ENCODE measurements around the gene MASP2.

- TF ChIP-seq MAX (IDR thresholded peaks at IDR 0.05) (no peak), CTCF (IDR thresholded peaks at IDR 0.05) (no peak), RNF2 (IDR thresholded peaks at IDR 0.05; ENCODE audit: borderline replicate concordance, low read depth) (no peak), CHD2 (IDR thresholded peaks at IDR 0.05; ENCODE audit: low read length, partially characterized antibody) (no peak), EHMT2 (IDR thresholded peaks at IDR 0.05; ENCODE audit: low read depth) (no peak), PHF8 (IDR thresholded peaks at IDR 0.05; ENCODE audit: borderline replicate concordance, low read depth) (no peak), CBX8 (IDR thresholded peaks at IDR 0.05) (no peak), MAFK (IDR thresholded peaks at IDR 0.05; ENCODE audit: partially characterized antibody) (no peak), RAD21 (conservative IDR thresholded peaks at IDR 0.05 in 1 of 2, IDR thresholded peaks at IDR 0.05 in 1 of 2) (no peak), NFE2L2 (conservative IDR thresholded peaks at IDR 0.05; ENCODE audit: low read length) (no peak), MAZ (IDR thresholded peaks at IDR 0.05; ENCODE audit: borderline replicate concordance, low read depth, low read length) (no peak), MYC (IDR thresholded peaks at IDR 0.05; ENCODE audit: borderline replicate concordance, low read length) (no peak)
Observed at GRCh38 chr1:11055676-11056075, 8.6 kb upstream of the MASP2 start.

Data from A549 (cell line).